ENCODE measurements around the gene PTPRD.

GRCh38 chr9:9212963-9213362, 1399.8 kb downstream of the PTPRD start:
- TF ChIP-seq CTCF (IDR thresholded peaks at IDR 0.05) (no peak), ZNF263 (CRISPR knock-in tag; IDR thresholded peaks at IDR 0.05; ENCODE audit: low read depth) (no peak), SP1 (CRISPR knock-in tag; conservative IDR thresholded peaks at IDR 0.05) (no peak), E2F5 (CRISPR knock-in tag; IDR thresholded peaks at IDR 0.05) (no peak), MXD4 (CRISPR knock-in tag; IDR thresholded peaks at IDR 0.05; ENCODE audit: borderline replicate concordance) (no peak), ATF3 (CRISPR knock-in tag; conservative IDR thresholded peaks at IDR 0.05) (no peak)
